Islet of Langerhans (tissue), 1 donor: ENCODE measurements around the gene DDI1.
"Not testable (repeated sequence)": the region's sequence is repeated elsewhere in the genome, so short reads cannot be mapped to it uniquely, and the experiment has no call there.

Experiments
- FAIRE-seq: peaks from one replicate; lab custom pipeline; 2011; peaks lifted over from hg19 to GRCh38; lab: Jason Lieb, UNC

The DDI1 gene

GRCh38 chr11:104041792-104042191, 5.4 kb downstream of the DDI1 start:
- FAIRE-seq = no peak

GRCh38 chr11:104043142-104043541, 6.7 kb downstream of the DDI1 start:
- FAIRE-seq = no peak

GRCh38 chr11:104043678-104044239, 7.3 kb downstream of the DDI1 start:
- FAIRE-seq = no peak

- no peak for FAIRE-seq
These were observed 9.9 kb downstream of the DDI1 start for GRCh38 chr11:104046331-104046730.

GRCh38 chr11:104046858-104047257, 10.4 kb downstream of the DDI1 start:
- not testable (repeated sequence) for FAIRE-seq

- FAIRE-seq = no peak
These were observed 12.7 kb downstream of the DDI1 start for GRCh38 chr11:104049116-104049515.

- FAIRE-seq = no peak
These were observed 15.3 kb downstream of the DDI1 start for GRCh38 chr11:104051778-104052177.

GRCh38 chr11:104053743-104054478, 17.5 kb downstream of the DDI1 start:
- no peak for FAIRE-seq

GRCh38 chr11:104054911-104055529, 18.6 kb downstream of the DDI1 start:
- no peak for FAIRE-seq

GRCh38 chr11:104055596-104055995, 19.2 kb downstream of the DDI1 start:
- no peak for FAIRE-seq

GRCh38 chr11:104057908-104058307, 21.5 kb downstream of the DDI1 start:
- FAIRE-seq = no peak

- FAIRE-seq = no peak
These were observed 22.2 kb downstream of the DDI1 start for GRCh38 chr11:104058680-104059079.

- no peak for FAIRE-seq
These were observed 23.8 kb downstream of the DDI1 start for GRCh38 chr11:104060004-104060794.

GRCh38 chr11:104060820-104061219, 24.4 kb downstream of the DDI1 start:
- no peak for FAIRE-seq

GRCh38 chr11:104061853-104062521, 25.5 kb downstream of the DDI1 start:
- FAIRE-seq = no peak

GRCh38 chr11:104064034-104064630, 27.7 kb downstream of the DDI1 start:
- FAIRE-seq = no peak

GRCh38 chr11:104067534-104067933, 31.1 kb downstream of the DDI1 start:
- no peak for FAIRE-seq

GRCh38 chr11:104073950-104074705, 37.7 kb downstream of the DDI1 start:
- FAIRE-seq = no peak

GRCh38 chr11:104075091-104075490, 38.7 kb downstream of the DDI1 start:
- peak; percentile 41 for FAIRE-seq

GRCh38 chr11:104075706-104076105, 39.3 kb downstream of the DDI1 start:
- no peak for FAIRE-seq

GRCh38 chr11:104076455-104076854, 40.0 kb downstream of the DDI1 start:
- no peak for FAIRE-seq
